C4-2B (cell line): ENCODE results near the gene HSPG2.
"Not testable (repeated sequence)": the region's sequence is repeated elsewhere in the genome, so short reads cannot be mapped to it uniquely, and the experiment has no call there.

ENCODE experiments used
- H3K27ac ChIP-seq: fragments of 450-650 bp; 2 replicates; pipeline ENCODE4 v1.5.1; 2017
- CTCF ChIP-seq: fragments of 450-650 bp; conservative IDR thresholded peaks from 2 replicates; pipeline ENCODE4 v1.5.1; 2017; ENCODE audit warnings: mild to moderate bottlenecking
- ZFX ChIP-seq: fragments of 450-650 bp; IDR thresholded peaks from 2 replicates; pipeline ENCODE4 v1.6.1; 2017

HSPG2 gene

GRCh38 chr1:21937034-21937371, at the start of gene HSPG2:
Gene HSPG2 (minus strand): TSS chr1:21937310. CDS start chr1:21937217, 93 bp downstream.
- TF ChIP-seq CTCF (no peak), ZFX (no peak)
- peak within 1 kb of the TSS; percentile 58 for H3K27ac ChIP-seq

- H3K27ac ChIP-seq, result not testable (repeated sequence)
Measured at GRCh38 chr1:21986386-21986785, 49.3 kb upstream of the HSPG2 start.

GRCh38 chr1:21985893-21986292, 48.8 kb upstream of the HSPG2 start:
- not testable (repeated sequence) for H3K27ac ChIP-seq

- H3K27ac ChIP-seq, result not testable (repeated sequence)
Measured at GRCh38 chr1:21983539-21983938, 46.4 kb upstream of the HSPG2 start.

- H3K27ac ChIP-seq, result not testable (repeated sequence)
Measured at GRCh38 chr1:21982122-21982521, 45.0 kb upstream of the HSPG2 start.

- not testable (repeated sequence) for H3K27ac ChIP-seq
Measured at GRCh38 chr1:21981253-21981652, 44.1 kb upstream of the HSPG2 start.

- H3K27ac ChIP-seq, result not testable (repeated sequence)
Measured at GRCh38 chr1:21980515-21981220, 43.6 kb upstream of the HSPG2 start.

GRCh38 chr1:21978209-21978608, 41.1 kb upstream of the HSPG2 start:
- H3K27ac ChIP-seq, result not testable (repeated sequence)

GRCh38 chr1:21976703-21977239, 39.7 kb upstream of the HSPG2 start, which contains the start of gene CELA3B:
Gene CELA3B (plus strand): TSS chr1:21977022. CDS start chr1:21977040, 18 bp downstream.
- not testable (repeated sequence) for H3K27ac ChIP-seq

GRCh38 chr1:21975296-21975695, 38.2 kb upstream of the HSPG2 start:
- not testable (repeated sequence) for H3K27ac ChIP-seq

- H3K27ac ChIP-seq, result not testable (repeated sequence)
Measured at GRCh38 chr1:21974699-21975098, 37.6 kb upstream of the HSPG2 start.

- not testable (repeated sequence) for H3K27ac ChIP-seq
Measured at GRCh38 chr1:21973948-21974347, 36.8 kb upstream of the HSPG2 start.

GRCh38 chr1:21972973-21973441, 35.9 kb upstream of the HSPG2 start:
- H3K27ac ChIP-seq, result not testable (repeated sequence)

GRCh38 chr1:21970523-21970922, 33.4 kb upstream of the HSPG2 start:
- H3K27ac ChIP-seq, result not testable (repeated sequence)

GRCh38 chr1:21969066-21969465, 32.0 kb upstream of the HSPG2 start:
- H3K27ac ChIP-seq, result not testable (repeated sequence)

GRCh38 chr1:21967216-21967615, 30.1 kb upstream of the HSPG2 start:
- H3K27ac ChIP-seq, result not testable (repeated sequence)
